Measurements from ENCODE around the gene SLC6A7.

SLC6A7 gene

GRCh38 chr5:150189728-150190502 is at the start of gene SLC6A7:
Gene SLC6A7 (plus strand): TSS chr5:150190062. CDS start chr5:150190328, 266 bp downstream.
- DNase-seq: no peak

GRCh38 chr5:150140830-150141229 is 49.0 kb upstream of the SLC6A7 start:
- no peak for DNase-seq

GRCh38 chr5:150141544-150142184 is 48.2 kb upstream of the SLC6A7 start:
- no peak for DNase-seq

DNA sequence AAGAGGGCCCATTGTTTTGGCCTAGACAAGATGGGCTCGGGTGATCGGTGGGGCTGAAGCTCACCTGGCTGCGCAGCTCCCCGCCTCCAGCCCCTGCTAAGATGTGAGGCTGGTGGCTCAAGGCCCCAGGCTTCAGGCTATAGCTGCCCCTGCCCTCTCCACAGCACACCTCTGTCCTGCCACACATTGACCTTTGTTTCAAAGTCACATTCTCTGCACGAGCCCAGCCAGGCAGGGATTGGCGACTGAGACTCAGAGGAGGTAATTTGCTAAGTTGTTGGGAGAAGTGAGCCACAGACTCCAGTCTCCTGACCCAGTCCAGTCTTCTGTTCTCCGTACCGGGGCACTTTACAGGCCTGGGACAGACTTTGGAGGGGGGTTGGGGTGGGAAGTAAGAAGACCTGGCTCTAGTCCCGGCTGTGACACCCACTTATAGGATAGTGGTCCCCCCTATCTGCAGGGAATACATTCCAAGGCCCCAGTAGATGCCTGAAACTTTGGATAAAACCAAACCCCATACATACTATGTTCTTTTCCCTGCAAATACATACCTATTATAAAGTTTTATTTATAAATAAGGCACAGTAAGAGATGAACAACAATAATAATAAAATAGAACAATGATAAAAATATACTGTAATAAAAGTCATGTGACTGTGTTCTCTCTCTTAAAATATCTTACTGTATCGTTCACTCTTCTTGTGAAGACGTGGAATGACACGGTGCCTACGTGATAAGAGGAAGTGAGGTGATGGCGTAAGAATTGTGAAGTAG is 47.5 kb upstream of the SLC6A7 start:
- no peak for DNase-seq

GRCh38 chr5:150142959-150143349 is 46.9 kb upstream of the SLC6A7 start:
- no peak for DNase-seq

DNA sequence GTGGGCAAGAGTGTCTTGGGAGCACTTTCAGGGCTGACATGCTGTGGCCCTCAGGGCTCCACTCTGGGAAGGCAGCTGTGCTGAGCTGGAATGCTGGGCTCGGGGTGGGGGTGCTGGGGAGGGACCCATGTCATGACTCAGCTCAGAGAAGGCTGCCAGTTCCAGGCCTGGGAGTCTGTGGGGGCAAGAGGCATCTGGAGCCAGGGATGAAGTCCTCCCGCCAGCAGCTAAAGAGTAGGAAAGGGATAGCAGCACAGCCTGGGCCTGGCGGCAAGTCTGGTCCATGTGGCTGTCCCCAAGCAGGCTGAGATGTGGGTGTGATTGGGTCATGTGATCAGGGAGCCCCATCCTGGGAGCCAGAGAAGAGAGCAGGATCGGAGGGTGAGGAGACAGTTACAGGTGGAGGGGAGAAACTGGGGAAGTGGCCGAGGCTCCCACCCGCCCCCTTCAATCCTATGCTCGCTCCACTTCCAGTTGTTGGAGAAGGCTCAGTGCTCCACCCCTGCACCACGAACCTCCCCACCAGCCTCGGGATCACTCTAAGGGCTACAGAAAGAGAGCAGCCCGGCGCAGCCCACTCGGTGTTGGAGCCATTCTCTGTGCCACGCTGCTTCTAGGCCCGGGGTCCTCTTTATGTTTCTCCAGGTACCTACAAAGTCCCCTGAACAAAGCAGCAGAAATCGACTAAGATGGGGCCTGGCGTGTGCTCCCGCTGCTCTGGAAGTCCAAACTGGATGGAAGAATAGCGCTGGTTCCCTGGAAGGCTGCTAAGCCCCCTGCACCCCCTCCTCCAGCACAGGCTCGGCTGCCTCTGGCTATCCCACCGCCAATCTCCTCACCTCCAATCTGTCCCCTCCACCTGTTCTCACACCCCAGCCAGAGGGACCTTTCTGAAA is 46.3 kb upstream of the SLC6A7 start:
- DNase-seq: no peak

DNA sequence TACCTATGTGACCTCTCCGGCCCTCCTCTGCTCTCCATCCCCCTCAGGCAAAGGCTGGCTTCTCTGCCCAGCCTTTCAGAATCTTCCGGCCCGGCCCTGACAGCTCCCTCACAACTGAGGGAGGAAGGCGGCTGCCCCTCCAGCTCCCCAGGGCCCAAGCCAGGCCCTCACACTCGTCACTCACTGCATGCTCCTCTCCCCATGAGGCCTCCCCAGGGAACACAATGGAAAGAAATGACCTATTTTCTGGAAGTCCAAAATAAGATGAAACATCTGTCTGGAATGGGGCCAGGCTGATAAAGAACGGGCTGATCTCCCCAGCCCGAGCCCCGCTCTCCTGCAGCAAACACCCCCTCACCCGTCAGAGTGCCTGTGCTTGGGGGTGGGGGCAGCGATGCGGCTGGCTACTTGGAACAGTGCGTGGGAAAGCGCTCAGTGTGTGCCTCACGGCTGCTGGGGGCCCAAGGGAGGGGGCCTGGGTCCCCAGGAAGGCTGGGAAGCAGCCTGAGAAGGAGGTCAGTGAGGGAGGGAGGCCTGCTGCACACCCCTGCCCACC is 45.5 kb upstream of the SLC6A7 start:
- no peak for DNase-seq

- DNase-seq: no peak
These were observed 45.0 kb upstream of the SLC6A7 start for GRCh38 chr5:150144879-150145278.

GRCh38 chr5:150146235-150146634 is 43.6 kb upstream of the SLC6A7 start:
- DNase-seq: no peak

GRCh38 chr5:150146862-150147601 is 42.8 kb upstream of the SLC6A7 start:
- no peak for DNase-seq

DNA sequence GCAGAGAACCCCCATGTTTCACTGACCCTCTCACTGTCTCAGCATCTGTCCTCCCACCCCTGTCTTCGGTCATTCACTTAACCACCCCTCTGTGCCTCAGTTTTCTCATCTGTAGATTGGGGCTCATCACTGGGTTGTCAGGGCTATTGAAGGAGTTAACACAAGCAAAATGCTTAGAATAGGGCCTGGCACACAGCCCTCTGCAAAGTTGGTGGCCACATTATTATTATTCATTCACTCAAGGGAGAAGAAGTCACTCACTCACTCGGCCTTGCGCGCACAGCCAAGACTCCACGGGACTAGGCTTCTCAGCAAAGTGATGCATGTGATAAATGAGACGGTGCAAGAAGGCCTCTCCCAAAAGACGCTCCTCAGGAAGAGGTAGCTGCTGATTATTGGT is 42.2 kb upstream of the SLC6A7 start:
- no peak for DNase-seq

DNA sequence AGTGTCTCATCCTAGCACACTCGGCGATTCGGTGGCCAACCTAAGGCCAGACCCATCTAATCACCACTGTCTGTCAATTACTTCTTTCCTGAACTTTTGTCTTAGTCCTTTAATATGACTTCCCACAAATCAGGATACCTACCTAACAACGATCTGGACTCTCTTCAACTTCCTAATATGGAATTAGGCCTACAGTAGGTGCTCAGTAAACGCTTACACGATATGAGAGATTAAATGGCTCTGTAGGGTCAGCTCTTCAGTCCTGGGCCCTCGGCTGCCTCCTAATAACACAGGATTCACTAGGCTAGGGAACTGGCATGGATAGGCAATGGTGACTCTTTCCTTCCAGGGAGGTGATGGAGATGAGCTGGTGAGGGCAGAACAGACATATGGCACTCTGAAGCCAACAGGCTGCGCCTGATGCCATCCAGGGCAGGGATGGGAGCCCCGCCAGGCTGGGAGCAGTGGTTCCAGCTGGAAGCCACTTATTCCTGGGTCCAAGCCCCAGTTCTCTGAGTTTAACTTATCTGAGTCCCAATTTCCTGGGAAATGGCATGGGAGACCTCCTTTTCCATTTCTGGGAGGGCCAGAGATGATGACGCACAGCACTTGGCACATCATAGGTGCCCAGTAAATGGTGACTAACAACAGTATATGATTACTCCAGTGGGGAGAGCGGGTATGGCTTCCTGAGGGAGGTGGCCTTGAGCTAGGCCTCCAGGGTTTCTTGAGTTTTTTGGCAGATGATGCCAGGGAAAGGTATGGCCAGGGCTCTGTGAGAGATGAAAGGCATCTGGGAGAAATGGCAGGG is 41.5 kb upstream of the SLC6A7 start:
- peak in 1 of 2 experiments; percentile 25 for DNase-seq

DNA sequence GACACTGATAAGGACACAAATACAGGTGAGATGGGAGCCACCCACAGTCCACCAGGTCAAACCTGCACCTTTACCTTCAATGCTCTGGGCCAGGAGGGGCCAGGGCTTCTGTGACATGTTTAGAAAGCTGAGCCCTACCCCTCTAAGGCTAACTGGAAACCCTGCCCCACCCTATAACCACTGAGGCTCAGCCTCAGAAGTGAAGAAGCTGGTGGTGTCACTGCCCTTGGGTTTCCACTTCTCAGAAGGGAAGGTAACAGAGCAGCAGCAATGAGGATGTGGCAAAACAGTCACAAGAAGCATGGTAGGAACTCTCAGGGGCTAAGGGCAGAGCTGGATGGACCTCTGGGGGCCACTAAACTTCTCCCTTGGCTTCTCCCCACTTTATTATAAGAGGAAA is 40.2 kb upstream of the SLC6A7 start:
- DNase-seq: no peak

DNA sequence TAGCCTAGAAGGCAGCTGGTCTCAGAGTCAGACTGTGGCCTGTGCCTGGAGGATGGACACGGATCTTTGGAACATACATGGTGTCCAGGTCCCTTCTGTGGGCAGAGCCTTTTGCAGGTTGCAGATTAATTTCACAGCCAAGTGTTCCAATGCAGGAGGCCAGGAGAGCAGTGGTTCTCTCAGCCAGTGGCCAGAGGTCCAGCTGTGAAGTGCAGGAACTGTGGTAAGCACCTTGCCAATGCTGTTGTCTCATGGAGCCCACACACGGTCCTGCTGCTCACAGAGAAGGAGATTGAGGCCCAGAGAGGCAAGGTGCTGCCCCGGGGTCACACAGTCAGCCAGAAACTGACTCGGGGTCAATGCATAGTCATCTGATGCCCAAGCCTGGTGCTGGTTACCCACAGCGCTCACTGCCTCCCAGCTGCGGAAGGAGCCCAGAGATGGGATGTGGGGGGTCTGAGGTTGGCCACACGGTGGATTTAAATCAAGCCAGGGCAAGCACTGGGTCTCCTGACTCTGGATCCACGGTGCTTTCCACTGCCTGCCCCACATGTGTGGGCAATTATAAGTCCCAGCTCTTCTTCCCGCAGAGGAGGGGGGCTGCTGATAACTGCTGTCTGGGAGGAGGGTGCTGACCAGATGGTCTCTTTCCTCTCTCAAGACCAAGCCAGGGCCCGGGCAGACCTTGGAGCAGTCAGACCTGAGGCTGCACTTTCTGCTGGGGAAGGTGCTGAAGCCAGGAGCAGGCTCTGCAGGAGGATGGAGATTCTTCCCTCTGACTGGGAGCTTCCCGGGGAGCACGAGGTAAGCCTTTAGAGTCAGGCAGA is 37.0 kb upstream of the SLC6A7 start:
- DNase-seq: no peak

DNA sequence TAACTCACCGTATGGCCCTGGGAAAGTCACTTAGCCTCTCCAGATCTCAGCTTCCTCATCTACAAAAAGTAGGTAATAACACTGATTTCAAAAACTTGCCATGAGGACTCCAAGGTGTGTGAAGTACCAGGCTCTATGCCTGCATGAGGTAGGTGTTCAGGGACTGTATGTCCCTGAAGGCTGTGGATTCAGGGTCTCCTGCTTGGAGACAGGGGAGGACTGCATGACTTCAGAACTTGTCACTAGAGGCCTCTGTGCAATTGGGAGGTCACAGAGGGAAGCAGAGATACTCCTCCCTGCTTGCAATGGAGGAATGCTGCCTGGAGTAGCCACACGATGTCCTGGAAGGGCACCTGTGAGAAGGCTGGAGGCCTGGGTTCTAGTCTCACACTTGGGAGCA is 36.4 kb upstream of the SLC6A7 start:
- DNase-seq: no peak

DNA sequence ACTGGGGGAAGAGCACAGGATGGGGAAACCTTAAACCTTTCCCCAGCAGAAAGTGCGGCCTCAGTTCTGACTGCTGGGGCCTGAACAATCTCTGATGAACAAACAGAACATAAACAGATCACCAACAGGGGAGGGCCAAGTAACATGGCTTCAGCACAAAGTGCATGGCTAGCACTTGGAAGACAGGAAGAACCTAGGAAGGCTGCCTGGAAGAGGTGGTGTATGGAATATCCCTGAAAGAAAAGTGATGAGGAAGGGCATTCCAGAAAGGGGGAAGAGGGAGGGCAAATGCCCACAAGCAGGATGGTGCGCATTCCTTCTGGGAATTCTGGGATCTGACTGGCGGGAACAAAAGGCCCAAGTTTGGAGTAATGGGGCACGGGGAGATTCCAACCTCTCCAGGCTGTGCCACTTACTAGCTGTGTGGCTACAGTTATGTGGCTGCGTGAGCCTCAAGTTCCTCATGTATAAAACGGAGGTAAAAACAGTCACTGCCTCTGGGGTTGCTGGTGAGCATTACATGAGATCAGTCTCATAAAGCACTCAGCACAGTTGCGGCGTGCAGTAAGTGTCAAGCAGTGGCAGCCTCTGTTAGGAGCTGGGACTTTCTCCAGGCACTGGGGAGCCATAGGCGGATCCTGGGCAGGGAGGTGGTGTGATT is 35.8 kb upstream of the SLC6A7 start:
- no peak for DNase-seq

DNA sequence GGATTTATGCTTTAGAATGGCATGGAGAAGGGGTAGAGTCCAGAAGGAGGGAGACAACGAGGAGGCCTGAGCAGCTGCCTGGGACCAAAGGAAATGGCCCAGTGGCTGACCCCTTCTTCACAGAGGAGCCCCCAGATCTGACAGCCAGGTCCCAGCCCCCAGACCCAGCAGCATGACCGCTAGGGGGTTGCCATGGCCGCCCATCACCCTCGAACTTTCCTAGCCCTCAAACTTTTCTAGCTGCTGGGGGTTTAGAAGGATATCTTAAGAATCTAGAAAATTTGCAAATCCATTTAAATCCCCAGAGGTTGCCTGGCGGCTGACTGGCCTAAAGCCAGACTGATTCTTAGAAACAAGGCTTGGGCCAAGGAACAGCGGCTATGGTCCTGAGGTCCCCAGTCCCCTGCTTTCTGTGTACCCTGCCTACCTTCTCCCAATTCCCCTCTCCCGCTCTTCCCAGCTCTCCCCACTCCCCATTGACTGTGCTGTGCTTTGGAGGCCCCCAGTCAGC is 35.2 kb upstream of the SLC6A7 start:
- no peak for DNase-seq

- DNase-seq: no peak
These were observed 34.4 kb upstream of the SLC6A7 start, which contains the start of gene PDGFRB for GRCh38 chr5:150155258-150156026. Gene PDGFRB (minus strand): TSS chr5:150155845. CDS start chr5:150137047, 18,798 bp downstream.
